NCI-H1105 treated with DMSO at 0.1 percent for 48 hours (cell line): ENCODE data around the gene ADCY3.
A peak's percentile ranks its signal among the peaks of the same experiment; 100 is the strongest.
"Not testable (repeated sequence)": the region's sequence is repeated elsewhere in the genome, so short reads cannot be mapped to it uniquely, and the experiment has no call there.

Experiments used
- DNase-seq: peaks from one replicate; lab custom pipeline; 2025; lab: John Stamatoyannopoulos, UW

The ADCY3 gene

DNA sequence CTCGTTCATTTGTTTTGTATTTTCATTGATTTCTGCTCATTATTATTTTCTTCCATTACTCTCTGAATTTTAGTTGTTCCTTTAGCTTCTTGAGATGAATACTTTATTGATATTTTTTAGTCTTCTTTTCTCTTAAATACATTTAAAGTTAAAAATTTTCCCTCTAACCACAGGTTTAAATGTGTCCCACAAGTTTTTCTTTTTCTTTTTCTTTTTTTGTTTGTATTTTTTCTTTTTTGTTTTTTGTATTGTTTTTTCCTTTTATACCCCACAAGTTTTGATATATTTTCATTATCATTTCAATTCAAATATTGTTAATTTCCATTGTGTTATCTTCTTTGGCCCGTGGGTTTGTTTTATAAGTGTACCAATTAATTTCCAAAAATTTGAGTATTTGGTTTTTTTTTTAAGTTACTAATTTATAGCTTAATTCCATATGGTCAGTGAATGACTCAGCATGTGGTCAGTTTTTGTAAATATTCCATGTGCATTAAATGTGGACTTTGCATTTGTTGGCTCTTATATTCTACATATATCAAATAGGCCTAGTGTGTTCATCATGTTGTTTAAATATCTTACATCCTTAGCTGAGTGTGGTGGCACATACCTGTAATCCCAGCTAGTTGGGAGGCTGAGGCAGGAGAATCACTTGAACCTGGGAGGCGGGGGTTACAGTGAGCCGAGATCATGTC is 110.6 kb downstream of the ADCY3 start:
- DNase-seq = no peak

DNA sequence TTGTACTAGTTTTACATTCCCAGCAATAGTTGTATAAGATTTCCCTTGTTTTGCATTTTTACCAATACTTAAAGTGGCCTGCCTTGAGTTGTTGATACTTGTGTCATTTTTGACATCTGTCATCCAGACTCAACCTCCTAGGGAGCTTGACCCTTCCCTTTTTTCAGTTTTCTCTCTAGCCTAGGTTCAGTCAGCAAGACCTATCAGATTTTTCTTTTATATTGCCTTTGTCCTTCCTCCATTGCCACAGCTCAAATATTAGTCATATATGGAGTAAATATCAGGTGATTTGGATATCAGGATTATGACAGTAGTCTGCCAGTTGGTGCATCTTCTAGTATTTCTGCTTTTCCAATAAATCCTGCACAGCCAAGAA is 113.4 kb downstream of the ADCY3 start:
- no peak for DNase-seq

DNA sequence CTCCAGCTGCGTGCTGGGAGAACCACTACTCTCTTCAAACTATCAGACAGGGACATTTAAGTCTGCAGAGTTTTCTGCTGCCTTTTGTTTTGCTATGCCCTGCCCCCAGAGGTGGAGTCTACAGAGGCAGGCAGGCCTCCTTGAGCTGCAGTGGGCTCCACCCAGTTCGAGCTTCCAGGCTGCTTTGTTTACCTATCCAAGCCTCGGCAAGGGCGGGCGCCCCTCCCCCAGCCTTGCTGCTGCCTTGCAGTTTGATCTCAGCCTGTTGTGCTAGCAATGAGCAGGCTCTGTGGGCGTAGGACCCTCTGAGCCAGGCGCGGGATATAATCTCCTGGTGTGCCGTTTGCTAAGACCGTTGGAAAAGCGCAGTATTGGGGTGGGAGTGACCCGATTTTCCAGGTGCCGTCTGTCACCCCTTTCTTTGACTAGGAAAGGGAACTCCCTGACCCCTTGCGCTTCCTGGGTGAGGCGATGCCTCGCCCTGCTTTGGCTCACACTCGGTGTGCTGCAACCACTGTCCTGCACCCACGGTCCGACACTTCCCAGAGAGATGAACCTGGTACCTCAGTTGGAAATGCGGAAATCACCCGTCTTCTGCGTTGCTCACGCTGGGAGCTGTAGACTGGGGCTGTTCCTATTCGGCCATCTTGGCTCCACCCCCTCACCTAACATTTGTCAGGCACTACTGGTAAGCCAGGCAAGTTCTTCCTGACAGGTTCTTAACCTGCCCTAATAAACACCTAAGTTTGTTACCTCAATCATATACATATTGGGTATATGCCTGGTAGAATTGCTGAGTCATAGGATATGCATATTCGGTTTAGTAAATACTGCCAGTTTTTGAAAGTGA is 114.0 kb downstream of the ADCY3 start:
- not testable (repeated sequence) for DNase-seq

DNA sequence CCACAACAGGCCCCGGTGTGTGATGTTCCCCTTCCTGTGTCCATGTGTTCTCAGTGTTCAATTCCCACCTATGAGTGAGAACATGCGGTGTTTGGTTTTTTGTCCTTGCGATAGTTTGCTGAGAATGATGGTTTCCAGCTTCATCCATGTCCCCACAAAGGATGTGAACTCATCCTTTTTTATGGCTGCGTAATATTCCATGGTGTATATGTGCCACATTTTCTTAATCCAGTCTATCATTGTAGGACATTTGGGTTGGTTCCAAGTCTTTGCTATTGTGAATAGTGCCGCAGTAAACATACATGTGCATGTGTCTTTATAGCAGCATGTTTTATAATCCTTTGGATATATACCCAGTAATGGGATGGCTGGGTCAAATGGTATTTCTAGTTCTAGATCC is 119.5 kb downstream of the ADCY3 start:
- not testable (repeated sequence) for DNase-seq

DNA sequence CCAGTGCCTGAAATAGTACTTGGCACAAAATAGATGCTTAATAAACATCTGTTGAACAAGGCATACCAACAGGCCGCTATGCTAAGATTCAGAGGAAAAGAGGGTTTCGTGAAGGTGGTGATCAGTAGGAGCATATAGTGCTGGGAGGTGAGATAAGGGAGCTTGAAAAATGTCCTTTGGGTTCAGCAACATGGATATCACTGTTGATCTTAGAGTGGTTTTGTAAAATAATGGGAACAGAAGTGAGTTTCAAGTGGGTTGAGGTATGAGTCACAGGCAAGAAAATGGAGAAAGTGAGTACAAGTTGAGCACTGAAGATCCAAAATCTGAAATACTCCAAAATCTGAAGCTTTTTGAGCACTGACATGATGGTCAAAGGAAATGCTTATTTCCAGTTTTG is 122.4 kb downstream of the ADCY3 start:
- DNase-seq = no peak

DNA sequence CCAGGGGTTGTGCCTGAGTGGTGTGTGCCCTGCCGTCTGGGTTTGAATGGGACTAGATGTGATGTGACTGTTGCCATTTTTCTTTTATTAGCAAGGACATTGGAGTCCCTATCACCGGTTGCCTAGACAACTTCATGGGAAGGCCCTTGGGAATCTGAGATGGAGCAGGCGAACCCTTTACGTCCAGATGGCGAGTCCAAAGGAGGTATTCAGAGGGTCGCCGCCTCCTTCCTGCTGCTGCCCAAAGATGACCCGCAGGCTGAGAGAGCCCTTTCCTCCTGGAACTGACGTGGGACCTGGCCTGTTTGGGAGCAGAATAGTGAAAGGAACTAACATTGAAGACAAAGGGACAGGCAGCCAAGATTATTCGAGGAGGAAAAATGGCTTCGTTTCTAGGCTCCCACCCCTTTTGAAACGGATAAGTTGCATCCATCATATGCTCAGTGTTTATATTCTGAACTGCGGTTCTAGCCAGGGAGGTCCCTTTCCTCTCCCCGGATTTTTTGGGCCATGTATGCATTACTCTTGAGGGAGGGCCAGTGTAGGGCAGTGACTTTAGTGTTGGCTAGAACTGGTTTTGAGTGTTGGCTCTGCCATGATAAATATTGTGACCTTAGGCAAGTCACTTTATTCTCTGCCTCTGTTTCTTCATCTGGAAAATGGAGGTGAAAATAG is 126.1 kb downstream of the ADCY3 start:
- peak; percentile 50 for DNase-seq

DNA sequence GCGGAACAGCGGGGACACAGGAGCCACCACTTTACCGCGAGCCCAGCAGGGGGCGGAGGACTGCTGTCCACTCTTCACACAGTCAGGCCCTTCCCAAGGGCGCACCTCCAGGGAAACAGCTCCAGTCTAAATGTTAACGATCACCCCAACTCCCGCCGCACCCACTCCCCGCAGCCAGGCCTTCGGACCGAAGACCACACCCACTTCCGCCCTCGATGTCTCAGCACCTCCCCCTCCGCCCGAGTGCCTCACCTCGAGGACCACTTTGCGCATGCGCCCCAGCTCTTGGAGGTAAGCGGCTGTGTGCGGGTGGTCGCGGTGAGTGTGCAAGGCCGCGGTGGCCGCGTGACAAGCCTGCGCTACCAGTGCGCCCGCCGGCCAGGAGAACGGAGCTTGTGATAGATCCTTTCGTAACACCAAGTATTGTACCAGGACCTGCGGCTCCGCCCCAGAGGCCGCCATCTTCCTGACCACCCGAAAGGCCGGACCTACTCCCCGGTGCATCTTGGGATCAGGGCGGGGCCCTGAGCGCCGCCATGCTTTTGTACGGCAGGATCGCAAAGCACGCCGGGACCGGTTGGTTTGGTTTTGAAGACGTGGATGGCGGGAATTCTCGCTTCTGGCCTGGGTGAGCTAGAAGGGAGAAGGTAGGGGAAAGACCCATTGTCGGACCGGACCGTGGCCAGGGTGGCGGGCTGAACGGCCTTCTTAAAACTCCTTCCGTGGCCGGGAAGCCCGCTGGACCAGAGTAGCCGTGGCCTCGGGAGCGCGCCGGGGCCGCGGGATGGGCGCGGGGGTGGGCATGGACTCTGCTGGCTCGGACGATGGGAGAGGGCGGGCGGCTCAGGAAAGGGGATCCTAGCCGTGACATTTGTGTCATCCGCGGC is 126.9 kb downstream of the ADCY3 start, which contains the start of the genes CENPO and PTRHD1:
TSS of gene CENPO (plus strand) at position 552 of the 887 bp plus-strand sequence. CDS start 495 bp downstream, outside the sequence.
TSS of gene PTRHD1 (minus strand) at position 518 of the 887 bp plus-strand sequence. CDS start at position 504, 14 bp downstream.
- DNase-seq = peak; percentile 96

DNA sequence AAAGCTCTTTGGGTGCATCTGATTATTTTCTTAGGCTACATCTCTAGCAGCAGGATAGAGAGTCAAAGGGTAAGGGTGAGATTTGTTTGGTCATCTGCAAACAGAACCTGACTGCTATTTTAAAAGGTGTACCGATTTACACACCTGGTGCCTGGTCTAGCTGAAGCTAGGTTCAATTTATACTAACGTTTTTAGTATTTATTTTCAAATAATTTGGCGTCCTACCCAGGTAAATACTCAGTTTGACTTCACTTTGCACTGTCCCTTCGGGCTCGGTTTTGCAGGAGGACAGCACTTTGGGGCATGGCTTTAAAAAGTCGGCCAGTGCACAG is 127.5 kb downstream of the ADCY3 start:
- no peak for DNase-seq

DNA sequence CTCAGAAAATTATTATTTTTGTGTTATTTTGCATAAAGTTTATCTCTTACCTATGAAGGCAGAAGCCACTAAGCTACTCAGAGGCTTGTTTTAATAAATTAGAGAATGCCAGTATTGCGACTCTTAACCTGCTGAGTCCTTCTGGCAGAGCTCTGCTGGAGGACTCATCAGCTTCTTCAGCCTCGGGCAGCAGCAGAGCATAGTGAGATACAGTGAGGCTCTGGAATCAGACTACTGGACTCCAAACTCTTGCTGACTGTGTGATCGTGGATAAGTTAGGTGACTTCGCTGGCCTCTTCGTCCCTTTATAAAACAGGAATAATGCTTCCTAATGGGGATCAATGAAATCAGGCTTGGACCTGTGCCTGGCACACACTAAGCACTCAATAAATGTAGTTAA is 128.6 kb downstream of the ADCY3 start:
- no peak for DNase-seq

DNA sequence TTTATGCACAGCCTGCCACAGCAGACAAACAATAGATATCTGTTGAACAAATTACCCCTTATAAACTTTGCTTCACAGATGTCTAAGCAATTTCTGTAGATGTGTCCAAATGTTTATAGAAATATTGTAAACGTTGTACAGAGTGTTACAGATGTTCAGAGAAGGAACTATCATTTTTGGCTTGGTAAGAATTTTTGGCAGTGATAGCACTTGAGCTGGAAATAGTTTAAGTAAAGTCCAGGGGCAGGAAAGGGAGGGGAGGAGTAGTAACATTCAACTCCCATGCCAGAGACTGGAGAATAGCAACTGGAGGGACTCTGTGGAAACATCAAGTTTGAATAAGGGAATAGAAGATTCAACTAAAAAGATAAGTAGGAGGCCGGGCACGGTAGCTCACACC is 131.2 kb downstream of the ADCY3 start:
- DNase-seq = no peak

DNA sequence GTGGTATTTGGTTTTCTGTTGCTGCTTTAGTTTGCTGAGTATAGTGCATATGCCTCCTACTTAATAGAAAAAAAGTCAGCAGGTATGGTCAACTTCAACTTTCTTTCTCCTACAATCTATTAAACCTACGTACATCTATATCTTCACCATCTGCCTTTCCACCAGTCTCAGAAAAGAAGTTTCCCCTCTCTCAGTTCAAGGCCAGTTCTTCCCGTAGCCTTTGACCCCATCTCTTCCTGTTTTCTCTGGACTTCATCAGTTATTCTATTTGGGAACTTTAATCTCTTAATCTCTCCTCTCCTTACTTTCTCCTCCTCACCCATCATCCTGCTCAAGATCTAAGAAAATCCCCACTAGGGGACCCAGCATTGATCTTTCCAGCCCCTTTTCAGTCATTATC is 132.5 kb downstream of the ADCY3 start:
- DNase-seq = no peak

DNA sequence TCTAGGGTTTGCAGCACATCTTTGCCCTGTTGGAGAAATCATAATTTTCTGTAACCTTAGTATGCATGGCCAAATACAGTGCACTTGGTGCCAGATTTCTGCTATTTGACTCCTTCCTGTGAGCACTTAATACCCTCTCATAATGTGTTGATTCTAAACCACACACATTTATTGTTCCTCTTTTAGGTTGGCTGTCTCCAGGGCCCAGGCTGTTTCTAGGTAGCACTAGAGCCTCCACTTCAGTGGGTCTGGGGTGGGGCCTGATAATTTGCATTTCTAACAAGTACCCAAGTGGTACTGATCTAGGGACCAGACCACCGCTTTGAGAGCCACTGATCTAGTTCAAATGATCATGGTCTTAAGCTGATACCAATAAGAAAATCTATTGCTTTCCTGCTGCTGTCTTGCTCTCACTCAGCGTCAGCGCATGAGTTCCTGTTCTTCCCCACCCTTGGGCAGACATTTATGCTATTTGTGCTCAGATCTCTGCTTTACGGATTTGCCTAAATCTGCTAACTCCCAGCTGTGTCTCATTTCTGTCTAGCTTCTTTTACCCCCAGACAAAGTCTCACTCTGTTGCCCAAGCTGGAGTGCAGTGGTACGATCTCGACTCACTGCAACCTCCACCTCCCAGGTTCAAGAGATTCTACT is 134.2 kb downstream of the ADCY3 start:
- peak; percentile 8 for DNase-seq

DNA sequence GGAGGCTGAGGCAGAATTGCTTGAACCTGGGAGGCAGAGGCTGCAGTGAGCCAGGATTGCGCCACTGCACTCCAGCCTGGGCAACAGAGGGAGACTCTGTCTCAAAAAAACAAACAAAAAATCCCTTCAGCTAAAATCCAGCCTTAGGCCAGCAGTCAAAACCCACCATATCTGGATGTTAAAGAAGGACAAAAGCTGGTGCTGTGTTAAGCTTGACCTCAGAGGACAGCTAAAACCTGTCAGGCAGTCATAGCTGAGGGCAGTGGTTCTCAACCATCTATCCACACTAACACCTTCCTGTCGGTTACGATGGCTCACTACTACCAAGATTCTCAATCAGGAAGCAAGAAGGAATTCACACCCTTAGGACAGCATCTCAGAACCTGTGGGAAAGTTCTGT is 136.4 kb downstream of the ADCY3 start:
- DNase-seq = no peak

DNA sequence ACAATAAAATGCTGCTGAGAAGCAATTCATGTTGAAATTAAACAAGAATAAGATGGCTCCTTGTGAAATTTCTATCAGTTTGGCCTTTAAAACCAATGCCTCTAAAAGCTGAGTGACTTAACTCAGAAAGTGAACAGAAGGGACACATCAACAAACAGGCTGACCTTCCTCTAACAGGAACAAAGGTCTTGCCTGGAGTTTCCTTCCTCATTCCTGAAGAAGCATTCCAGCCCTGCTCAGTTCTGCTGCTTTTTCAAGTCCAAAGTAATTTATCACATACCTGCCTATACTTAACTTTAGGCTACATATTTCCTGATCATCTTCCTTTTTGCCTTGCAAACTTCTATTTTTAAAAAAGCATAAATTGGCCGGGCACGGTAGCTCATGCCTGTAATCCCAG is 140.9 kb downstream of the ADCY3 start:
- no peak for DNase-seq

DNA sequence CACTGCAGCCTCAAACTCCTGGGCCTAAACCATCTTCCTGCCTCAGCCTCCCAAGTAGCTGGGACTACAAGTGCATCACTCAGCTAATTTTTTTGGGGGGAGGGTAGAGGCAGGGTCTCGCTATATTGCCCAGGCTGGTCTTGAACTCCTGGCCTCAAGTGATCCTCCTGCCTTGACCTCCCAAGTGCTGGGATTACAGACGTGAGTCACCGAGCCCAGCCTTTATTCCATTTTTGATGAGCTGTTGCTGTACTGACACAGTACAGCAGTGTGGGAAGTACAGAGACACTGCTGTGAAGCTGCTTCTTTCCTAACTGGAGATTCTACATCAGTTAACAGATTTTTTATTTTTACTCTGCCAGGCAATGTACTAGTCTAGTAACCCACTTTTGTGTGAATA is 145.7 kb downstream of the ADCY3 start:
- DNase-seq = no peak

DNA sequence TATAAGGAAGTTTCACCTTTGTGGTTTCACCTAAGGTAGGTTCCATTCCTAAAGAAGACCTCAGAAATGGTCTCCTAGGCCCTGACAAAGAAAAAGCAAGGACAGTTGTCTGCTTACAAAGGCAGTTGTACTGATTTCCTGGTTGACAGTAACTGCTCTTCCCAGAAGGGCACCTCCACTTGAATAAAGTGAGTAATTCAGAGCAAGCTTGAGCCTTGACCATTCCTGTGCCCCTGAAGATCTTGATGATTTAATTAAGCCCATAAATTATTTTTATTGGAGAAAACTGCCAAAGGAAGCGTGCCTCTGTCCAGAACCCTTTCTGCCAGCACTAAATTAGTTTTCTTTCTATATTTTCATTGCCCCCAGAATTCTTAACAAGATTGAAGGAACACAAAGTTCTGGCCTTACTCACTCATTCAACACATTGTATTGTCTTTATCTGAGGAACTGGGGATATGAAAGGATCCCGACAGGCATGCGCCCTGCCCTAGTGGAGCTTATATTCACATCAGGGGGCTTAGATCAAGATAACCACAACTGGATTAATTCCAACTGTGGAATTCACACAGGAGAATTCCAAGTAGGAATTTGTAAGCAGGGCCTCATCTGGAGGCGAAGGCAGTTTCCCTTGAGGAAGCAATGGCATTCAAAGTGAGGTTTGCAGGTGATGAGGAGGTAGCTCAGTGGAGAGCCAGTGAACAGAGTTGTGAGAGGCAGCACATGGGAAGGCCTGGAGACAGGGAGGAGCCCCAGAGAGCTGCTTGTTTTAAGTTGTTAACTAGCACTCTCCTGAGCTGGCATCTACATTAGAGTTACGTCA is 148.1 kb downstream of the ADCY3 start:
- DNase-seq = no peak

DNA sequence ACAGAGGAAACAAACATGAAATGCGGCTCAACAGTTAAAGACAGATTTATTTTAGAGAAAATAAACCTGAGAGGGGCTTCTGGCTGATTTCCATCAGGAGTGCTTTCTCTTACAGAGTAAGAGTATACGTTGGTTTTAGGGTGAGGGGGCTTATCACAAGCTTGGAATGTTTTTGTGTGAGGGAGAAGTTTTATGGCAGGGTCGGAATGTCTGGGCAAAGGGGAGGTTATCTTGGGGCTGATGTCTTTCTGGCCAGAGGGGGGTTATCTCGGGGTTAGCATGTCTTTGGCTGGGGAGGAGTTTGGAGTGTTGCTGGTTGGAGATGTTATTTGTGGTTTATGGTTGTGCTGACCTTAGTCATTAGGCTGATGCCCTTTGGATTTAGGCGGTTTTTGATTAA is 149.0 kb downstream of the ADCY3 start:
- DNase-seq = no peak
